DOHH2 (cell line): ENCODE results near the gene MAPRE3.

Source experiments
- EZH2phosphoT487 ChIP-seq: fragments of 200-600 bp; sonication (generic); IDR thresholded peaks from 2 replicates; pipeline ENCODE4 v1.6.1; 2017; ENCODE audit warnings: borderline replicate concordance, mild to moderate bottlenecking, antibody characterized with exemption, low read length, moderate library complexity, mixed read lengths
- TF ChIP-seq, protein P1 (sequence below): fragments of 200-600 bp; sonication (generic); IDR thresholded peaks from one replicate; pipeline ENCODE4 v1.5.1; 2014; ENCODE audit warnings: antibody characterized with exemption, mild to moderate bottlenecking, low read depth, low read length; ENCODE audit not compliant: poor library complexity, severe bottlenecking

DNA sequence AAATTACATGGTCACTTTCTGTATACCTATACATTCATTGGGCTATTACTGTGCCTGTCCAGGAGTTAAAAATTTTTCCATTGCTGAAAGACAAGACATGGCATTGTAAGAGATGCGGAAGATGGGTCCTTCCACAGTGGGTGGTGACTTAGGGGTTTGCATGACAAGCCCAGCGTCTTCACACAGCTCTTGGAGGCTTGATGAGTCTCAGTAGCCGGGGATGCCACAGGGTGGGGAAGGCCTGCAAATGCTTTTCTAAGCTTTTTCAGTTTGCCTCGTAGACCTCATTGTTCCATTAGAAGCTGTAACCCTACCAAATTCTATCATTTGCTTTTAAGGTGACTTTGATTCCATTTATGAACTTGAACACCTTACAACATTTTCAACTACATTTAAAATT lies 18.1 kb upstream of the MAPRE3 start:
- TF ChIP-seq, protein P1, sequence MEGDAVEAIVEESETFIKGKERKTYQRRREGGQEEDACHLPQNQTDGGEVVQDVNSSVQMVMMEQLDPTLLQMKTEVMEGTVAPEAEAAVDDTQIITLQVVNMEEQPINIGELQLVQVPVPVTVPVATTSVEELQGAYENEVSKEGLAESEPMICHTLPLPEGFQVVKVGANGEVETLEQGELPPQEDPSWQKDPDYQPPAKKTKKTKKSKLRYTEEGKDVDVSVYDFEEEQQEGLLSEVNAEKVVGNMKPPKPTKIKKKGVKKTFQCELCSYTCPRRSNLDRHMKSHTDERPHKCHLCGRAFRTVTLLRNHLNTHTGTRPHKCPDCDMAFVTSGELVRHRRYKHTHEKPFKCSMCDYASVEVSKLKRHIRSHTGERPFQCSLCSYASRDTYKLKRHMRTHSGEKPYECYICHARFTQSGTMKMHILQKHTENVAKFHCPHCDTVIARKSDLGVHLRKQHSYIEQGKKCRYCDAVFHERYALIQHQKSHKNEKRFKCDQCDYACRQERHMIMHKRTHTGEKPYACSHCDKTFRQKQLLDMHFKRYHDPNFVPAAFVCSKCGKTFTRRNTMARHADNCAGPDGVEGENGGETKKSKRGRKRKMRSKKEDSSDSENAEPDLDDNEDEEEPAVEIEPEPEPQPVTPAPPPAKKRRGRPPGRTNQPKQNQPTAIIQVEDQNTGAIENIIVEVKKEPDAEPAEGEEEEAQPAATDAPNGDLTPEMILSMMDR: no peak
- no peak for TF ChIP-seq EZH2phosphoT487
